HG03066 (cell line): ENCODE measurements around the gene ADGRV1.

Experiments
- ATAC-seq: cut with Tn5 transposase; IDR thresholded peaks from one replicate; pipeline ENCODE4 v1.9.1; 2021; ENCODE audit warnings: low read depth; ENCODE audit not compliant: unreplicated experiment

Gene ADGRV1

DNA sequence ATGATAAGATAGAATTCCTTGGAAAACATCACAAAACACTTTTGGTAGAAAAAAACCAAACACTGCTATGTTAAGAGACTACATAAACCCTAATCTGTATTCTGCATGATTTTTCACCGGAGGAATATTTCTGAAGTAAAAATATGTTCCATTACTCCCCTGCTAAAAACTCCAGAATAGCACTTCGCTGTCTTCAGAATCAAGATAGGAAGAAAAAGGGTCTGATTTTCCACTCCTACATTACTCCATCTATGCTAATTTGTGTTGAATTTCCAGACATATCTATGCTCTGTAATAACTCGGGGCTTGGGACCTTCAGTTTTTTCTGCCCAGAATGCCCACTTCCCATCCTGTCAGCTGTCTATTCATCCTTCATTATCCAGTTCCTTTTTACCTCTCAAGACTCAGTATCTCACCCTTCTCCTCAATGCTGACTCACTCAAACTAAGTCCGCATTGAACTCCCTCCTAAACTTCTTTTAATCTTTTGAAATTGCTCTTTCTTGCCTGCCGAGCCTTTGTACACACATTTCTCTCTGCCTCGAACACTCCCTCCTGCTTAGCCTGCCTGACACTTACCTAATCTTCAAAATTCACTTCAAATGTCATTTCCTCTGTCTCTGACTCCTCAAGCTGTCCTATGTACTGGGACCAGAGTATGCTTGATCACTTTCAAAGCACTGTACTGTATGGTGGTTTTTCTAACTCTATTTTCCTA lies 653.6 kb downstream of the ADGRV1 start:
- ATAC-seq = no peak

- no peak for ATAC-seq
Measured at GRCh38 chr5:91212714-91213092, 654.1 kb downstream of the ADGRV1 start.
